D341Med (cell line): ENCODE results near the gene STARD3NL.

Experiments used
- DNase-seq: peaks from one replicate; pipeline ENCODE4 v3.0.0; 2012; ENCODE audit warnings: low spot score

Gene STARD3NL

DNA sequence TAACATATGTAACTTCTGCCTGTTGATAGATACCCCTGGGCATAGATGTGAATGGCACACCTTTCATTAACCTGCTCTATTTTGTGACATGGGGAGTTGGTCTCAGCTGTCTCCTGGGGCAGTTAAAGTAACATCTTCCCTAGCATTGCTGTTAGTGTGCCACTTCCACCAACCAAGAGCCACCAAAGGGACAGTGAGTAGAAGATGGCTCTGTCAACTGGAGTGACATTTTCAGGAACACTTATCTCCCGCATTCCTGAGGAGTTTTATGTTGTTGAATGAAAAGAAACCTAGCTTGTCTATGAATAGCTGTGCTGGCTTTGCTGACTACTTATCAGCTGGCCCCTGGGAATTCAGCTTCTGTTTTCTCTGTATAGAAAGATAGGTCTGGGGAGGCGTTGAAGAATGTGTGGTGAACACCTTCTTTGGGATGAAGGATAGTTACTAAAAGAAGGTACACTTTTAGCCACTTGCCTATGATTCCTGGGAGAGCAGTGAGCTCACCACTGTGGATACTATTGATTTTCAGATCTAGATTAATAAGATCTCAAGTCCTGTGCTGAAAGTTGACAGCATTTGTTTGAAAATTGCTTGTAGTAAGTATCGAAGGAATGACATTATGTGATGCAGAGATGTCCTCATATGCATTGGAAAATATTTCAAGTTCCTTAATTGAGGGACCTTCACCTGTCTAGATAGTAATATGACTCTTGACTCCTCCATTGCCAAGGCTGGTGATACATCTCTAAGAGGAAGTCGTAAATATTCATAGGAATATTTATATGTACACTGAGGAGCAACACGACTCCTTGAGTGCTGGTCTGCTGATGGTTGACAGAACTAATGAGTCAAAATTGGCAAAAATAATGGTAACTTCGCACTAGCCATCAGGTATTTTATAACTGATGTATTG, 7.6 kb downstream of the STARD3NL start:
- DNase-seq, result no peak

DNA sequence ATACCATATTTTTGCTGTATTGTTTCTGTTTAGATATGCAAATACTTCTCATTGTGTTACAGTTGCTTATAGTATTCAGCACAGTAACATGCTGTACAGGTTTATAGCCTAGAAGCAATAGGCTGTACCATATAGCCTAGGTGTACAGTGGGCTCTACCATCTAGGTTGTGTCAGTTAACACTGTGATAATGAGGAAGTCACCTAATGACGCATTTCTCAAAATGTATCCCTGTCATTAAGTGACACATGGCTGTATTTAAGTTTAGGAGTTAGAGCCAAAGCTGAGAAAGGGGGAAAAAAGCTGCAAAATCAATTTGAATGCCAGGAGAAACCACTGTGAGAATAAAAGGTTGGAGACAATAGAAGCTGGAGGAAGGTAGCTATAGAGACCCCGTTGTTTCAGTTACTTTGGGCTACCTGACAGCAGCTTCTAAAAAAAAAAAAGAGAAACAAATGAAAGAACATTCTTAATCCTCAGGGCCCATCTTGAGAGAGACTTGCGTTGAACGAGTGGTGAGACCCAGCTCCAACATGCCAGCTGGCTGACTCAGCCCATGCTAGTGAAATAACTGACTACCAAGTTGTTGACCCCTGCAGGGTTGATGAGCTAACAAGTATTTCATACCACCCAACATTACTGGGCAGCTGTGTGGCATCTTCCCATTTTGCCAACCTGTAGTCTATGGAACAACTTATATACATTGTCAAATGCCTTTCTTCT, 8.7 kb downstream of the STARD3NL start:
- DNase-seq, result no peak

DNA sequence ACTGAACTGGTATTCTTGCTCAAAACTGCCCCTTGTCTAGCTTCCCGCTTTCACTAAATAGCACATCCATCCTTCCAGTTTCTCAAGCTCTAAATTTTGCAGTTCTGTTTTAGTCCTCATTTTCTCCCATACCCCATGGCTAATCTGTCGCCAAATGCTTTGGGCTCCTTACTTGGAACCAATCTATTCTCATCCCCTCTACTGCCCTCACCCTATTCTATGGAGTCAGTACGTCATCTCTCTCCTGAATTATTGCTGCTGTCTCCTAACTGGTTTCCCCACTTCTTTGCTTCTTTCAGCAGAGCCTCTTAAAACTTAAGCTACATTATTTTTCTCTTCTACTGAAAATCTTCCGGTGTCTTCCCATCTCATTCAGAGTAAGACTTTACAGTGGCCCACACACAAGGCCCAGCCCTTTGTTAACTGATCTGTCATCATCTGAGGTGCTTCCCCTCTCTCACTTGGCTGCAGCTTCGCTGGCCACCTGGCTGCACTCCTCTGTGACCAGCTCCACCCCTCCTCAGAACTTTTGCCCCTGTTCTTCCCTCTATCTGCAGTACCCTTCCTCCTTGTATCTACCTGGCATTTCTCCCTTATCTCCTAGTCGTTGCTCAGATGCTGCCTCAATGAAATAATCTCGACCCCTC, 9.9 kb downstream of the STARD3NL start:
- no peak for DNase-seq

DNA sequence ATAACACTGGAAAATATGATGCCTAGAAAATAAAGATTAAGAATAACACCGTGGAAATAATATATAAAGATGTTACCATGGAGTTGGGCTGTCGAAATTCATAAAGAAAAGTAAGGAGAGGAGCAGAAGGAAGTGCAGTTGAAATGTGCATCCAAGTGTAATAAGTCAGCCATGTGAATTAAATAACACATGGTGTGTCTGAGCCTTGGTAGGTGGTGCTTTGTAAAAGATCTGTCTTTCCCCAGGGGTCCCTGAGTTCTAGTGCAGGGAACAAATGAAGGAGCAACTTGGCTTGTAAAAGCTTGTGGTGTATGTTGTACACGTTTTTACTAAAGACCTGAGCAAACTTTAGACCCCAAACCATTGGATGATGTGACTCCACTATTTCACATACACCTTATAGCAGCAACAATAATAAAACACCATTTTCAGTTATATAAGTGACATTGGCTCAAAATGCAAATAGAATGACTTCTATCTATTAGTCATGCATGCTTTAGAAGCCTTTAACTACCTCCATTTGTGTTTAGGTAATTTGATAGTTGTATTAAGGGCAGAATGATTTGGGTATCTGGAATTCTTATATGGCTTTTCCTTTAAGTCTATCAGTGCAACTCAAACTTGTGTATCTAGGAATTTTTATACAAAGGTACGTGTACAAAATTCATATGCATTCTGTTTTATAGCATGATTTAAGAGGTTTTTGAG, 11.3 kb downstream of the STARD3NL start:
- DNase-seq, result no peak

DNA sequence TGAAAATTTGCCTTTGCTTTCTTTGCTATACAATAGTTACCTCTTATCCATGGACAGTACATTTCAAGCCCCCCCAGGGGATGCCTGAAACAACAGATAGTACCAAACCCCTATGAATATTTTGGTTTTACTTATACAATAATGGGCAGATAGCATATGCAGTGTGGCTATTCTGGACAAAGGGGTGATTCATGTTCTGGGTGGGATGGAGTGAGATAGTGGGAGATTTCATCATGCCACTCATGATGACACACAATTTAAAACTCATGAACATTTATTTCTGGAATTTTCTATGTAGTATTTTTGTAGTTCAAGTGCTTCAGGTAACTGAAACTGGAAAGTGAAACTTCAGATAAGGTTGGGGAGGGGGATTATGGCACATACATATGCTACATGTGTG, 12.0 kb downstream of the STARD3NL start:
- DNase-seq, result no peak

DNA sequence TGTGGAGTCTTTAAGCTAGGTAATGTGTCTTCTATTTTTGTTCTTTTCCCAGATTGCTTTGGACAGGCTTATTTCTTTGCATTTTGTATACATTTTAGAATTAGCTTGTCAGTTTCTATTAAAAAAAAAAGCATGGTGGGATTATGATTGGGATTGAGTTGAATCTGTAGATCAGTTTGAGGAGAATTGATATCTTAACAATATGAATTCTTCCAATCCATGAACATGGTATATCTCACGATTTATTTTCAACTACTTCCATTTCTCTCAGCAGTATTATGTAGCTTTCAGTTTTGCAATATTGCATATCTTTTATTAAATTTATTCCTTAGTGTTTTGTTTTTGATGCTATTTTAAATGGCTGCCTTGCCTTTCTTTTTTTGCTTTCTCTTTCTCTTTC, 13.7 kb downstream of the STARD3NL start:
- no peak for DNase-seq

DNA sequence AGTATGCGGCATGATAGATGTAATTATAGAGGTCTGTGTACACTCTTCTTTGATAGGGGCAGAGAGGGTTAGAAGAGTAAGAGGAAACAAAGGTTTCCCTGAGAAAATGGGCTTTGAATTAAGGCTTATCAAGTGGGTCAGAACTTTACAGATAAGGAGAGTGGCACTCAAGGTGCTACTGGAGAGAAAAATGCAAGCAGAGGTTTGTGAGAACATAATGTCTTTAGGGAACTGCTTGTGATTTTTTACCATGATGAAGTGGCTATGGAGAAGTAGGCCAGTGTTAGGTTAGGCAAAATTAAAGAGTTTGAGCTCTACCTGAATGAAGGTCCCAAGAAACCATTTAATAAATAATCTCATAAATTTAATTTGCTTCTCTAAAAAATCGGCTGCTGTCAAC, 14.3 kb downstream of the STARD3NL start:
- no peak for DNase-seq

DNA sequence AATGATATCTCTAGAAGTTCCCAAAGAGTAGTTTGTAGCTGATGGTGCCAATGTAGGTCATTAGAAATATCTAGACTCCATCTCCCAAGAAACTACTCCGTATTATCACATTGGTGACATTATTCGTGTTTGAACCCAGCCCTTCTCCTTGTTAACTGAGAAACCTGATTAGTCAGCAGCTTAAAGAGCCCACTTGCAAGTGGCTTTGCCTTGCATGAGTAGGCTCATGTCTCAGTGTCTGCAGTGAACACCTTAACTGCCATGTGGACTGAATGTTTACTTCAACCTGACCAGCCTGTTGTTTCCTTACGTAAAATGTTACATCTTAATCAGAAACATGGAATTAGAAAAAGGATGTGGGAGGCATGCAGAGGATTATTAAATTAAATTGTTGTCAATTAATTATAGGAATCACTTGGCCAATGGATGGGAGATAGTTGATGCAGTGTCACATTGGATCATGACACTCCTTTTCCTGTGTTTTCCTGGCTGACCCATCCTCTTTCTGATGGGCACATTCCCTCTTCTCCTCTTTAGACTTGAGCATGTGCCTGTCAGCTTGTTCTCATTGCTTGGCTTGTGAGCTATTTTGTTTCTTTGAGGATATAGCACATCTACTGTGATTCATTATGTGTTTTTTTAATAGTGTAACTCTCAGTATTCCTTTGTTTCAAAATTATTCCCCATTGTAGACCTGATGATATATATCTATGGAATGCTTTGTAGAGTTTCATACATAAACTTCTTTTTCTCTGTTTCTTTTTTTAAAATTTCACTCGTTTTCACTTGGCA, 18.0 kb downstream of the STARD3NL start:
- DNase-seq, result no peak

DNA sequence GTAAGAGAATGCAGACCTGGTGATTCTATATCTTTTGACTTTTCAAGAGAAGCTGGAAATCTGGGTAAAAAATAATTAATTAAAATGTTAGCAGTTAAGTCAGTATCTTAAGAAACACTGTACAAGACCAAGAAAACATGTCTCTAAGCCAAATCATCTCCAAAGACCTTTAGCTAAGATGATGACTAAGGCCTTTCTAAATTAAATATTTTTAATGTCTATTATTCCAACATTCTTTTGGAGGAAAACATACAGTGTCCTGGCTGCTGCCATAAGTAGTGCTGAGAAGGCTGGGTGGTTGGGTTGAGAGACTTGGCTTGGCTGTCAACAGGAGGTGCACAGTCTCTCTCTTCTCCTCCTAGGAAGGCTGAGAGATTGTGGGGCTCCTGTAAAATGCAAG, 20.3 kb downstream of the STARD3NL start:
- no peak for DNase-seq

DNA sequence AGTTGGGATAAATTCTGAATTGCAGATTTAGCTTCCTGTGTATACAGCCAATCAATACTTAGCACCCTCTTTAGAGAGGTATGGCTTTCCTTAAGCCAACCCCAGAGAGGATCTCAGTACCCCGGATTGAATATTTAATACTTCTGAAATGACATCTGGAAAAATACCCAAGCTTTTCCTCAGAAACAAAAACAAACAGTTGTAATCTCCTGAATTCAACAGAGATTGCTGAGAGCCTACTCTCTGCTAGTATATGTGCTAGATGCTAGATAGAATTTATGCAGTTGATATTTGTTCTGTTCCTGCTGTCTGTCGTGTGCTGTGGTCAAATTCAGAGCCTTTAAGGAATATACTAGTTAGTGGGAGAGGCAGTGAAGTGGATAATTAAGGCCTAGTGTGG, 21.1 kb downstream of the STARD3NL start:
- no peak for DNase-seq

DNA sequence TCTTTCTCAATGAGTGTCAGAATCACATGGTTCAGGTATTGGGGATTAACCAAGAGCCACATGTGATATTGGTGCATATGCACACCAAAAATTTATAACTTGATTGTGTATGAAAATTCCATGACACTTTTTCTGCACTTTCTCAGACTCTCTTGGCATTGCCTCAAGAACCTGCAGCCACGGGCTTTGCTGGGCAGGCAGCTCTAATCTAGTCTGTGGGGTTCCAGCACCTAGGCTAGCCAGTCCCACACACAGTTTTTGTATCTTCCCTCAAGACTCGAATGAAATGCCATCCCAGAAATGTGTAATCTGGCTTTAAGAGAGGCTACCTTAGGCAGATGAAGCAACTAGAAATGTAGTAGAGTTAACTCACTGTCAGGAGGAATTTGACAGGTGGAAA, 21.7 kb downstream of the STARD3NL start:
- no peak for DNase-seq

DNA sequence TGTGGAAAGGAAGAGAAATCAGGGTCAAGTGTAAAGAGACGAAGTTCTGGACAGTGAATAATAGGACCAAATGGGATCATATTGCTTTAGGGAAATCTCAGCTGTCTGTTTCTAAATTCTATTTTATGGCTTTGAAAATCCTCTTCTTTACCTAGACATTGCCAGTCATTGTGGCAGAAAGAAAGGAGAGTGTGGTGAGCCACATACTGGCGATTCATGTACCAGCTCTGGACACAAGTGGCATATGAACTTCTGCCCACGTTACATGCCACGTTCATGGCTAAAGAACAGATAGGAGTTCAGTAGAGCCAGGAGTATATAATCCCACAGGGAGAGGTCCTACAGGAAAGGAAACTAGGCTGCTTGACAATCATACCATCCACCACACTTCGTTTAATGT, 28.0 kb downstream of the STARD3NL start:
- DNase-seq, result no peak

DNA sequence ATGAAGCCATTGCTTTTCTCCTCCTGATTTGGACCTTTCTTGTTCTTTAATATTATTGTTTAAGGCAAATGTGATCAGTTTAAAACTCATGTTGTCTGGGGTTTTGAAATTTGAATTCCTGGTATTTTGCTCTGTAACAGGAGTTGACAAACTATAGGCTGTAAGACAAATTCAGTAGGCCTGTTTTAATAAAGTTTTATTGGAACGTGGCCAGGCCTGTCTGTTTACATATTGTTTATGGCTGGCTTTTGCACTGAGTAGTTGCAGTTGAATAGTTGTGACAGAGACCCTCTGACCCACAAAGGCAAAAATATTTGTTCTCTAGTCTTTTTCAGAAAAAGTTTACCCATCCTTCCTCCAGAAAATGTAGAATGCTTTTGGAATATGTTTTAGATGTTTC, 29.8 kb downstream of the STARD3NL start:
- no peak for DNase-seq

DNA sequence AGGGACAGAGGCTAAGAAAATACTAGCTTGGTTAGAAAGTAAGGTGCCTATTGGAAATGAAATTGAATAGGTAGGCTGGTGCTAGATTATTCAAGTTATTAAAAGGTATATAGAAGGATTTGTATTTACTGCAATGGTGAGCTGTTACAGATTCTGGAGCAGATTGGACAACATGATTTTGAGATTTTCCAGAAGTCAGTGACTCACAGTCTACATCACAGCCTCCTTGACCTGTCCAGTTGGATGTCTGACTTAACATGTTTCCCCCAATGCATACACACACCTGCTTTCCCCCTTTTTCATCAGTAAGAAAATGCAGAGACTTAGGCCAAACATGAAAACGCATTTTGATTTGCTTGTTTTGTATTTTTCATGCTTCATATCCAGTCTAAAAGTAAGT, 33.4 kb downstream of the STARD3NL start:
- DNase-seq, result no peak

DNA sequence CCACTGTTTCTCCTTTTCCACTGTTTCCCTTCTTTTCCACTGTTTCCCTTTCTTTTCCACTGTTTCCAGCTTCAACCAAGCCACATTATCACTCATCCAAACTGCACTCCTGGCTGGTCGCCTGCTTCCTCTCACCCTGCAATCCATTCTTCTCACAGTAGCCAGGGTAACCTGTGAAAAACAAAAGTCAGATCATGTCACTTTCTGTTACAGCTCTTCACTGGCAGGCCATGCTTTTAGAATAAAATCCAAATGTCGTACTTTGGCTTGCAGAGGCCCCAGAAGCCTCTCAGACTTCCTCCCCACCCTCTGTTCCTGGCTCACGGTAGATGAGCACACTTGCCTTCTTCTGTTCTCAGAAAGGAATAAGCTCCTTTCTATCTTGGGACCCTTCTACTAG, 33.9 kb downstream of the STARD3NL start:
- DNase-seq, result no peak

DNA sequence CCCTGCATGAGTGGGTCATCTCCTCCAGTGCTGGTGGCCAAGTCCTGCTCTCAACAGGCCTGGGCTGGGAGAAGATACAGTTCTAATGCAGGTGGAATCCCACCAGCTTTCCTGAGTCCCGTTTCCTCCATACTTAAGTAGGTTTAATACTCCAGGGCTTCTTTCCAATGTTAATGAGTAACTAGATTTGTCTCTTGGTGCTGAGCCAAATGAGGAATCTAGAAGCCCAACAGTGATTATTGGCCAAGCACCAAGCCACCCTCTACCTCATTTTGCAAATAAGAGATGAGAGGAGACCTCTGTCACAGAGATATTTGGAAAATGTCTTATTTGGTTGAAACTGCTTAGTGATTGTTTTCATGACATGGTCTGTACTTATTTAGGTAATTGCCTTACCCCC, 37.1 kb downstream of the STARD3NL start:
- DNase-seq, result peak; percentile 41

DNA sequence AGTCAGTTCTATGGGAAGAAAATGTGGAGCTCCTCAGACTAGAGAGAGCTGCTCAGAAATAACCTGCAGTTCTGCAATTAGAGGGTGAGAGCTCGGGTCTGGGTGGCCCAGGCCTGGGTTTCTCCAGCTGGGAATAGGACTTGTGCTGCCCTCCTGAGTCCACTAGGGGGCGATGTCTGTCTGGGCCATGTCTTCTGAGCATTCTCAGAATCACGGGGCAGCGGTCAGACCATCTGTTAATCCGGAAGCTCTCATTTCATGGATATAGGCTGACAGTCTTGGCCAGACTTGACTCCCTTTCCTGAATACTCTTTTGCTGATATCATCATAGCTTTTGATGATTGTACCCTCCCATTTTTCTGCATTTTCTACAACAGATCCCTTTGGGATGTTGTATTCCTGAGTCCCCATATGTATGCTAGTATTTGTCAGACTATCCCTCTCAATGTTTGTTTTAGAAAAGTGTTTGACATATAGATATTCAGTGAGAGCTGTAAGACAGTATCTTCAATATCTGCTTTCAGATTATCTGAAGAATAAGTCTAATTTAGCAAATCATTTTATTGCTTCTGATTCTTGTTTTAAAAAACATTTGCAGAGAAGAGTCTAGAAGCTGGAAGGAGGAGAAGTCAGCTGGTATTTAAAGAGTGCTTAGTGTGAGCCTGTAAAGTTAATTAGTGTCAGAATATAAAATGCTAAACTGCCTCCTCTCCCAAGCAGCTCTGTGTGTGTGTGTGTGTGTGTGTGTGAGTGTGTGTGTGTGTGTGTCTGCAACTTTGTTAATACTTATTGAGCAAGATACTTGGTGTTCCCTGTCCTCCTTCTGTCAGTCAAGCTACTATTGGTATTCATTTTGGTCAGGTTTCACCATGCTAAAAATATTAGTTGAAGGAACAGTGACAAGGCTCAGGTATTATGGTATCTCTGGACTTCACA, 38.0 kb downstream of the STARD3NL start:
- peak; percentile 89 for DNase-seq

DNA sequence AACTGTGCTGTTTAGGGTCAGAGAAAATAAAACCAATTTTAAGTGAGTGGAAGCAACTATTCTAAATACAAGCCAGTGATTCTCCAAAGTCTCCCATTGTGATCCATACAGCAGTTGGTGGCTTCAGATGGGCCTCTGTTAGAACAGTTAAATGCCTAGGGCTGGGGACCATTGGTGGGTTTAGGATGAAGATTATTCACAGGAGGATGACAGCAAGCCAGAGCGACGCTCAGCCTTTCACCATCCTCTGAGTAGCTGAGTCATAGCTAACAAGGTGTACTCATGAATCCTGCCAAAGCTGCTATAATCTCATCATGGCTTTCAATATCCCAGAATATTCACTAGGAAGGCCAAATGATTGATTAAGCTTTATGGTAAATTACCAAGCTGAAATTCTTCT, 39.6 kb downstream of the STARD3NL start:
- no peak for DNase-seq

DNA sequence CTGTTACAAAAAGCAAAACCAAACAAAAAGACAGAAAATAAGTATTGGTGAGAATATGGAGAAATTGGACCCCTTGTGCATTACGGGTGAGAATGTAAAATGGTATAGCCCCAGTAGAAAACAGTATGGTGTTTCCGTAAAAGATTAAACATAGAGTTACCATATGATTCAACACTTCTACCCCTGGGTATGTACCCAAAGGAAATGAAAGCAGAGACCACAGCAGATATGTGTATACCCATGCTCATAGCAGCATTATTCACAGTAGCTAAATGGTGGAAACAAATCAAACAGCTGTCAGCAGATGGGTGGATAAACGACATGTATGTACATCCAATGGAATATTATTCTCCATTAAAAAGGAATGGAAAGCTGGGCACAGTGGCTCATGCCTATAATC, 42.4 kb downstream of the STARD3NL start:
- DNase-seq, result no peak

DNA sequence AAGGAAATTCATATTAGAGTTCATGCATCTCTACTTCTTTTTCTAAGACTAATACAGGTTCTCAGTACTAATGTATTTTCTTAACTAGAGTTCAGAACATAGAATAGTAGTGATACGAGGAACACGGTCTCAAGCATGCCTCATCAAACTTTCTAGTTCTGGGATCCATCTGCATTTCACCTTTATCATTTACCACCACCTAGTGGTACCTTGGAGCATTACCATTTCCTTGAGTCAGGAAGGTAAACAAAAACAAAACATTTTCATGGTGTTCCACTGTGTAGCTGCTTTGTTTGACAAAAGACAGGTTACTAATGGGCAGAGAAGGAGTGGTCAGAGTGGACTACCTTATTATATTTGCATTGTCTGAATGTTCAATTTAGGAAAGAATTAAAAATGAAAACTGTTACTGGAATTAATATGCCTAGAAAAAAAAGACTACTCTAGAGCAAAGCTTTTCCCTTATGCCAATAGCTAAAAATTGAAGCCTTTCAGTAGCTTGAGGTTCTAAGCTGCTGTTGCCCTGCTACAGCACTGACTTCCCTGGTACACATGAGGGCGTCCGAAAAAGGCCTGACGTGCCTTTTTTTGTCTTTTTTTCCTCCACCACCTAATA, 44.5 kb downstream of the STARD3NL start:
- peak; percentile 43 for DNase-seq
